PC-3 (cell line): ENCODE data around the gene C16orf95.

Experiments used
- CTCF ChIP-seq: fragments of 300-600 bp; sonication (generic); conservative IDR thresholded peaks from 2 replicates; pipeline ENCODE4 v1.5.1; 2017; ENCODE audit warnings: antibody characterized with exemption, low read depth, mild to moderate bottlenecking, low read length
- EZH2 ChIP-seq: fragments of 300-600 bp; sonication (generic); IDR thresholded peaks from one replicate; pipeline ENCODE4 v1.6.1; 2017; ENCODE audit warnings: antibody characterized with exemption, mild to moderate bottlenecking, low read length; ENCODE audit not compliant: unreplicated experiment
- EZH2phosphoT487 ChIP-seq: fragments of 300-600 bp; sonication (generic); IDR thresholded peaks from 2 replicates; pipeline ENCODE4 v1.6.1; 2018; ENCODE audit warnings: mild to moderate bottlenecking, antibody characterized with exemption, low read length, borderline replicate concordance

GRCh38 chr16:87352818-87353217 lies 35.6 kb upstream of the C16orf95 start:
- TF ChIP-seq CTCF (no peak), EZH2phosphoT487 (no peak), EZH2 (no peak)
